HepG2 (cell line): Measurements from ENCODE around the gene UBE2G2. TPM values are rescaled to one million over a fixed set of nuclear protein-coding genes. Genes with fewer than 3 reads are reported as not detected.

Experiments
- ATAC-seq: fragments of 200-7000 bp; cut with Tn5 transposase; 3 replicates; pipeline ENCODE4 v1.9.1; 2020; ENCODE audit warnings: mild to moderate bottlenecking, moderate library complexity
- BruUV-seq: library from RNA; stranded (reverse); fragments of 400-500 nt; replicated peaks from 2 replicates; lab custom pipeline; 2021; lab: Mats Ljungman, UMichigan
- CTCF ChIA-PET: fragments of 300-600 bp; formaldehyde crosslinking; extraction: SDS; loops from one replicate; lab custom pipeline; 2021; ENCODE audit warnings: low total read pairs, inconsistent platforms, low intra/inter-chr PET ratio; lab: Yijun Ruan, JAX
- POLR2A ChIA-PET: fragments of 350-600 bp; sonication (Branson Sonifier 250); formaldehyde crosslinking; loops from one replicate; lab custom pipeline; 2020; ENCODE audit warnings: antibody characterized with exemption, inconsistent platforms; lab: Yijun Ruan, JAX
- DNase-seq: peaks from one replicate; pipeline ENCODE4 v3.0.0-alpha.2; 2015; ENCODE audit warnings: low spot score
- FAIRE-seq: peaks from 3 replicates; lab custom pipeline; 2011; peaks lifted over from hg19 to GRCh38; lab: Jason Lieb, UNC
- H2AFZ ChIP-seq: one replicate; pipeline ENCODE4 v1.6.1; 2011; ENCODE audit warnings: low read length, inconsistent platforms
- H3K27ac ChIP-seq: fragments of 300-600 bp; 3 replicates; pipeline ENCODE4 v1.8.0; 2011; ENCODE audit warnings: mixed run types, mild to moderate bottlenecking, mixed read lengths, low read length, inconsistent platforms; ENCODE audit not compliant: insufficient read depth; ENCODE audit errors: extremely low read length
- H3K27me3 ChIP-seq, 2 experiments: fragments of 200-600 bp in 1 of 2; 2 replicates in 1 of 2; 3 replicates in 1 of 2; pipeline versions ENCODE4 v1.6.0 to v1.8.0; 2011; ENCODE audit warnings: low read length in 2 of 2, mild to moderate bottlenecking in 2 of 2, moderate library complexity in 2 of 2, inconsistent platforms in 1 of 2; ENCODE audit not compliant: insufficient read depth in 2 of 2, control insufficient read depth in 1 of 2
- H3K36me3 ChIP-seq, 2 experiments: fragments of 200-600 bp in 1 of 2; replicated peaks in 1 of 2; 2 replicates in 1 of 2; 3 replicates in 1 of 2; pipeline versions ENCODE4 v1.5.1 to v1.8.0; 2011; ENCODE audit warnings: low read length in 2 of 2, inconsistent platforms in 1 of 2; ENCODE audit not compliant: insufficient read depth in 2 of 2, control insufficient read depth in 1 of 2
- H3K4me1 ChIP-seq: 2 replicates; pipeline ENCODE4 v1.5.1; 2012; ENCODE audit warnings: low read length, inconsistent platforms; ENCODE audit not compliant: insufficient read depth
- H3K4me2 ChIP-seq: 2 replicates; pipeline ENCODE4 v1.6.0; 2011; ENCODE audit warnings: low read depth, low read length, inconsistent platforms
- H3K4me3 ChIP-seq, 3 experiments: fragments of 200-600 bp in 1 of 3; sonication (generic), shearing (Covaris generic) in 1 of 3; replicated peaks in 1 of 3; 2 replicates each; pipeline ENCODE4 v1.5.1; 2011 to 2016; ENCODE audit warnings: low read length in 3 of 3, inconsistent platforms in 2 of 3, low read depth in 2 of 3, mild to moderate bottlenecking in 2 of 3, control low read depth in 1 of 3, mixed read lengths in 1 of 3; ENCODE audit not compliant: insufficient read depth in 1 of 3
- H3K79me2 ChIP-seq: one replicate; pipeline ENCODE4 v1.6.1; 2011; ENCODE audit warnings: low read length, inconsistent platforms; ENCODE audit not compliant: insufficient read depth
- H3K9ac ChIP-seq: 2 replicates; pipeline ENCODE4 v1.6.0; 2011; ENCODE audit warnings: mild to moderate bottlenecking, low read depth, low read length, inconsistent platforms; ENCODE audit not compliant: insufficient read depth
- H3K9me3 ChIP-seq: 2 replicates; pipeline ENCODE4 v1.5.1; 2012; ENCODE audit warnings: mild to moderate bottlenecking, low read length
- H4K20me1 ChIP-seq: 2 replicates; pipeline ENCODE4 v1.6.0; 2011; ENCODE audit warnings: inconsistent platforms, mild to moderate bottlenecking, low read length, moderate library complexity; ENCODE audit not compliant: insufficient read depth
- CC2D1A ChIP-seq: sonication (generic); formaldehyde crosslinking; IDR thresholded peaks from 2 replicates; pipeline ENCODE4 v1.8.1; 2023; ENCODE audit warnings: mild to moderate bottlenecking, missing genetic modification reagents
- CHD2 ChIP-seq: IDR thresholded peaks from 2 replicates; pipeline ENCODE4 v1.6.1; 2011; ENCODE audit warnings: low read depth, low read length, improper control_type of control experiment
- HMGXB3 ChIP-seq: sonication (generic); formaldehyde crosslinking; IDR thresholded peaks from 2 replicates; pipeline ENCODE4 v1.4.0; 2020; ENCODE audit warnings: missing genetic modification reagents, borderline replicate concordance
- JUNB ChIP-seq: sonication (generic); formaldehyde crosslinking; IDR thresholded peaks from 2 replicates; pipeline ENCODE4 v1.8.0; 2022; ENCODE audit warnings: missing genetic modification reagents, mild to moderate bottlenecking, borderline replicate concordance
- KDM3A ChIP-seq: IDR thresholded peaks from 2 replicates; pipeline ENCODE4 v1.6.1; 2018; ENCODE audit warnings: low read depth, missing compliant biosample characterization
- MBD4 ChIP-seq: IDR thresholded peaks from 2 replicates; pipeline ENCODE4 v1.6.1; 2012; ENCODE audit warnings: low read length, inconsistent platforms, borderline replicate concordance
- NFATC3 ChIP-seq: sonication (generic); formaldehyde crosslinking; IDR thresholded peaks from 2 replicates; pipeline ENCODE4 v1.5.1; 2020; ENCODE audit warnings: mild to moderate bottlenecking, missing genetic modification reagents
- SP2 ChIP-seq: sonication (generic); formaldehyde crosslinking; IDR thresholded peaks from 2 replicates; pipeline ENCODE4 v1.5.1; 2020; ENCODE audit warnings: mild to moderate bottlenecking, missing genetic modification reagents
- THAP7 ChIP-seq: sonication (generic); formaldehyde crosslinking; IDR thresholded peaks from 2 replicates; pipeline ENCODE4 v1.8.1; 2023; ENCODE audit warnings: mild to moderate bottlenecking, missing genetic modification reagents
- ZBTB21 ChIP-seq: sonication (generic); formaldehyde crosslinking; IDR thresholded peaks from 2 replicates; pipeline ENCODE4 v1.4.0; 2020; ENCODE audit warnings: missing genetic modification reagents
- ZBTB3 ChIP-seq: sonication (generic); formaldehyde crosslinking; IDR thresholded peaks from 2 replicates; pipeline ENCODE4 v1.4.0; 2020; ENCODE audit warnings: low read depth, mild to moderate bottlenecking, moderate library complexity, missing genetic modification reagents, borderline replicate concordance
- ZBTB44 ChIP-seq: sonication (generic); formaldehyde crosslinking; IDR thresholded peaks from 2 replicates; pipeline ENCODE4 v1.4.0; 2020; ENCODE audit warnings: missing genetic modification reagents
- ZNF124 ChIP-seq: sonication (generic); formaldehyde crosslinking; IDR thresholded peaks from 2 replicates; pipeline ENCODE4 v1.4.0; 2020; ENCODE audit warnings: missing genetic modification reagents
- ZNF44 ChIP-seq: sonication (generic); formaldehyde crosslinking; IDR thresholded peaks from 2 replicates; pipeline ENCODE4 v1.5.1; 2020; ENCODE audit warnings: mild to moderate bottlenecking, missing genetic modification reagents
- ZNF496 ChIP-seq: sonication (generic); formaldehyde crosslinking; IDR thresholded peaks from 2 replicates; pipeline ENCODE4 v1.8.1; 2023; ENCODE audit warnings: mild to moderate bottlenecking, moderate library complexity, missing genetic modification reagents; ENCODE audit not compliant: insufficient replicate concordance
- ZNF577 ChIP-seq: sonication (generic); formaldehyde crosslinking; IDR thresholded peaks from 2 replicates; pipeline ENCODE4 v1.4.0; 2020; ENCODE audit warnings: mild to moderate bottlenecking, low read depth, missing genetic modification reagents, borderline replicate concordance
- ZNF703 ChIP-seq: sonication (generic); formaldehyde crosslinking; IDR thresholded peaks from 2 replicates; pipeline ENCODE4 v1.5.1; 2020; ENCODE audit warnings: missing genetic modification reagents, mild to moderate bottlenecking, moderate library complexity, borderline replicate concordance
- ZNF782 ChIP-seq: sonication (generic); formaldehyde crosslinking; IDR thresholded peaks from 2 replicates; pipeline ENCODE4 v1.4.0; 2020; ENCODE audit warnings: missing genetic modification reagents, mild to moderate bottlenecking, borderline replicate concordance
- WGBS: methylation state at CpG from one replicate; pipeline ENCODE4 v1.1.6; 2017; ENCODE audit warnings: low lambda C conversion rate; 5-methylcytosine and 5-hydroxymethylcytosine counted together
- in situ Hi-C: cut with HindIII; loops from 2 replicates; pipeline ENCODE4 v1.10.0; 2017; ENCODE audit warnings: low pct_unique_long_range_greater_than_20kb; ENCODE audit not compliant: extremely low pct_ligation_motif_present
- intact Hi-C: fragments of 100-400 bp; cut with micrococcal nuclease; formaldehyde crosslinking; loops from one replicate; pipeline ENCODE4 v1.10.0; 2022; ENCODE audit not compliant: unreplicated experiment
- polyA plus RNA-seq, 8 experiments: library from polyadenylated mRNA; depleted of rRNA in 3 of 8; stranded (reverse) in 7 of 8; unstranded in 1 of 8; fragments of >200 nt; fragmentation: Illumina TruSeq in 4 of 8; extraction: Trizol in 4 of 8; gene quantifications; 2 replicates each; pipeline versions ENCODE4 v1.2.1 to v1.2.3, GENCODE V29; 2011 to 2016; ENCODE audit warnings: low read depth in 4 of 8, missing spikeins in 1 of 8, mixed read lengths in 1 of 8; ENCODE audit not compliant: insufficient read depth in 1 of 8
- total RNA-seq, 5 experiments: library from RNA; depleted of rRNA; stranded (reverse); fragments of >200 nt; fragmentation: Illumina TruSeq; extraction: Trizol; gene quantifications; 2 replicates each; pipeline ENCODE4 v1.2.3, GENCODE V29; 2016; ENCODE audit warnings: low read depth in 1 of 5

The UBE2G2 gene
- total and polyA plus RNA-seq, 2 of the 13 experiments (the other 11 are each of a cell fraction or from before 2014, with no cell fraction given) = 55.4 to 92.0 TPM

GRCh38 chr21:44753357-44753756, 48.3 kb downstream of the UBE2G2 start:
- 65% methylated on average over 13 of the region's 19 CpGs for WGBS
- no peaks in the 10 kb centered on the region for H4K20me1 ChIP-seq
- FAIRE-seq = no peak
- no peak overlapping the region for H2AFZ ChIP-seq
- no peak for ATAC-seq
- peaks cover 12 to 56% of the 10 kb centered on the region in 2 experiments for H3K27me3 ChIP-seq
- intact Hi-C loops (no loop called here), in situ Hi-C loops (no loop called here)
- no peak overlapping the region for H3K4me2 ChIP-seq
- H3K4me3 ChIP-seq = no peak overlapping the region
- no peaks in the 10 kb centered on the region for H3K79me2 ChIP-seq
- no peaks in the 10 kb centered on the region for H3K4me1 ChIP-seq
- no peak overlapping the region for H3K27ac ChIP-seq
- CTCF ChIA-PET = no interaction called here
- no peak overlapping the region for H3K9ac ChIP-seq
- DNase-seq = no peak
- TF ChIP-seq KDM3A = no peak
- no peak for TF ChIP-seq CHD2
- no peak for TF ChIP-seq ZNF496
- no peak for TF ChIP-seq ZBTB3
- no peak for TF ChIP-seq ZBTB21
- no peak for TF ChIP-seq ZNF577 (CRISPR knock-in tag)
- TF ChIP-seq ZNF782 (CRISPR knock-in tag) = no peak
- TF ChIP-seq THAP7 = no peak
- TF ChIP-seq CC2D1A (CRISPR knock-in tag) = no peak
- no peak for TF ChIP-seq JUNB (CRISPR knock-in tag)
- TF ChIP-seq ZNF124 (CRISPR knock-in tag) = no peak
- no peak for TF ChIP-seq NFATC3 (CRISPR knock-in tag)
- no peak for TF ChIP-seq ZNF703 (CRISPR knock-in tag)
- no peak for TF ChIP-seq ZBTB44 (CRISPR knock-in tag)
- TF ChIP-seq SP2 = no peak
- no peak for TF ChIP-seq ZNF44
- no peak for TF ChIP-seq HMGXB3
- no peak for TF ChIP-seq MBD4
- BruUV-seq = no TSS peak
- H3K36me3 ChIP-seq = no peaks in the 10 kb centered on the region
- no peaks in the 10 kb centered on the region for H3K9me3 ChIP-seq
- POLR2A ChIA-PET = no interaction called here
